Purkinje cell (primary cell): ENCODE data around the gene BID. TPM values are rescaled to one million over a fixed set of nuclear protein-coding genes. Genes with fewer than 3 reads are reported as not detected.

Experiments used
- polyA plus RNA-seq: library from polyadenylated mRNA; unstranded; fragments of >200 nt; fragmentation: Nextera tagmentation; gene quantifications from 2 replicates; pipeline ENCODE4 v1.2.1, GENCODE V29; 2014

Gene BID
- polyA plus RNA-seq = 15.6 and 28.8 TPM in 2 replicates

DNA sequence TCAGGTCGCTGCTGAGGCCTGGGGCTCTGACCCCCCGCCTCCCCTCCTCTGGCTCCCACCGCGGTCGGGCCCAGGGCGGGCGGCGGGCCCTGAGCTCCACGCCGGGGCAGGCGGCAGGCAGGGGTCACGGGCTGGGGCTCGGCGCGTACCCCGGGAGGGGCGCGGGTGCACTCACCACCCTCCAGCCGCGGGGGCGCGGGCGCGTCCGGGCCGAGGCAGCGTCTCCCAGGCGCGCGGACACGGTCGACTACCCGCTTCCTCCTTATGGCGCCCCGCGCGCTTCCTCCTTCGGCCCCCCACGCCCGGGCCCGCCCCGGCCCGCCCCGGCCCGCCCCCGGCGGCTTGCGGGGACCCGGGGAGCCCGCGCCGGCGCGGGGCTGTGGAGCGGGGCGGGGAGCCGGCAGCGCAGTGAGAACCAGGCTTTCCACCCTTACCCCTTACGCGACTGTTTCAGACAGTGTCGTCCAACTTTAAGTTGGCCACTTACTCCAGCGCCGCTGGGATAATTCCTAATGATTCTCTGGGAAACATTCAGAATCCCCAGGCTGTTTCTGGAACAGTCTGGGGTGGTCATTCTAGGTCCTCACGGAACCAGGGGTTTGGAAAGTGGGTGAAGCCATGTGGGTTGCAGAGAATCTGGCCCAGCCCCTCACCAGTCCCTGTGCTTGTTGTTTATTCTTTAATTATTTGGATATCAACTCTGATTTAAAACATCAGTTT is at the start of gene BID:
Gene BID (minus strand): TSS at position 264 of the 720 bp plus-strand sequence. CDS start 24,353 bp downstream, outside the sequence.

Other genes with a start within 250 kb of the BID start
- 0.15 and 0.86 TPM in 2 replicates for gene SLC25A18, start 211.0 kb downstream of the BID start, polyA plus RNA-seq
- gene ATP6V1E1, start 145.7 kb downstream of the BID start, polyA plus RNA-seq = 379 and 492 TPM in 2 replicates
- 7.5 and 9.0 TPM in 2 replicates for gene BCL2L13, start 135.7 kb downstream of the BID start, polyA plus RNA-seq